ENCODE data around the gene HRAS.
A peak's percentile ranks its signal among the peaks of the same experiment; 100 is the strongest.

The HRAS gene

GRCh38 chr11:567011-567628 is 31.7 kb upstream of the HRAS start:
- no peak for DNase-seq

- no peak for DNase-seq
Measured at GRCh38 chr11:565921-566509, 30.6 kb upstream of the HRAS start.

DNA sequence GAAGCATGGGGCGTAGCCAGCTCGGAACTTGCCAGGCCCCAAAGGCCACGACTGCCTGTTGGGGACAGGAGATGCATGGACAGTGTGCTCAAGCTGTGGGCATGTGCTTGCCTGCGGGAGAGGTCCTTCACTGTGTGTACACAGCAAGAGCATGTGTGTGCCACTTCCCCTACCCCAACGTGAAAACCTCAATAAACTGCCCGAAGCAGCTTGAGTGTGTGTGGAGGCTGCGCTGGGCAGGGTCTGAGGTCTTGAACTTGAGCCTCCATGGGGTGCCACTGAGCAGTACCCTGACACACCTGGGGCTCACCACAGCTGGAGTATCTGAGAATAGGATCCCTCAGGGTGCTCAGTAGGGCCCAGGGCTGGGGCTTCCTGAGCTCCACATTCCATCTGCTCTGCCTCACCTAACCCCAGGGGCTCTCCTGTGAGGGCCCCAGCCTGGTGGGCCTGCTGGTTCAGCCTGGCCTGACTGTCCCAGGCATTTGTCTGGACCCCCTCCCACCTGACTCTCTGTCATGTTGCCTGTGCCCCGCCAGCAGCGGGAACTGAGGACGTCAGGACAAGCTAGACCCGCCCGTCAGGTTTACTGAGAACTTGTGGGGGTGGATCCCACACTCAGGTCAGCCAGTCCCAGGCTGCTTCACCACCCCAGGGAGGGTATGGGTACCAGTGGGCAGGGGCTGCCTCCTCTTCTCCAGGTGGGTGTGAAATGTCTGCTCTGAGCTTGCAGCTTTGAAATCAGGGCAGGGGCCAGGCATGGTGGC is 28.6 kb upstream of the HRAS start:
- no peak for DNase-seq

- DNase-seq, result no peak
Measured at GRCh38 chr11:563066-563811, 27.9 kb upstream of the HRAS start.

DNA sequence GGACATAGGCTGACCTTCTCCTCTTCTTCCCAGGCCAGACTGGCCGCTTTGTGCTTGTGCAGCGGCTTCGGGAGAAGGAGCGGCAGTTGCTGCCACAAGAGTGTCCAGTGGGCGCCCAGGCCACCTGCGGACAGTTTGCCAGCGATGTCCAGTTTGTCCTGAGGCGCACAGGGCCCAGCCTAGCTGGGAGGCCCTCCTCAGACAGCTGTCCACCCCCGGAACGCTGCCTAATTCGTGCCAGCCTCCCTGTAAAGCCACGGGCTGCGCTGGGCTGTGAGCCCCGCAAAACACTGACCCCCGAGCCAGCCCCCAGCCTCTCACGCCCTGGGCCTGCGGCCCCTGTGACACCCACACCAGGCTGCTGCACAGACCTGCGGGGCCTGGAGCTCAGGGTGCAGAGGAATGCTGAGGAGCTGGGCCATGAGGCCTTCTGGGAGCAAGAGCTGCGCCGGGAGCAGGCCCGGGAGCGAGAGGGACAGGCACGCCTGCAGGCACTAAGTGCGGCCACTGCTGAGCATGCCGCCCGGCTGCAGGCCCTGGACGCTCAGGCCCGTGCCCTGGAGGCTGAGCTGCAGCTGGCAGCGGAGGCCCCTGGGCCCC is 26.8 kb upstream of the HRAS start:
- DNase-seq, result no peak

DNA sequence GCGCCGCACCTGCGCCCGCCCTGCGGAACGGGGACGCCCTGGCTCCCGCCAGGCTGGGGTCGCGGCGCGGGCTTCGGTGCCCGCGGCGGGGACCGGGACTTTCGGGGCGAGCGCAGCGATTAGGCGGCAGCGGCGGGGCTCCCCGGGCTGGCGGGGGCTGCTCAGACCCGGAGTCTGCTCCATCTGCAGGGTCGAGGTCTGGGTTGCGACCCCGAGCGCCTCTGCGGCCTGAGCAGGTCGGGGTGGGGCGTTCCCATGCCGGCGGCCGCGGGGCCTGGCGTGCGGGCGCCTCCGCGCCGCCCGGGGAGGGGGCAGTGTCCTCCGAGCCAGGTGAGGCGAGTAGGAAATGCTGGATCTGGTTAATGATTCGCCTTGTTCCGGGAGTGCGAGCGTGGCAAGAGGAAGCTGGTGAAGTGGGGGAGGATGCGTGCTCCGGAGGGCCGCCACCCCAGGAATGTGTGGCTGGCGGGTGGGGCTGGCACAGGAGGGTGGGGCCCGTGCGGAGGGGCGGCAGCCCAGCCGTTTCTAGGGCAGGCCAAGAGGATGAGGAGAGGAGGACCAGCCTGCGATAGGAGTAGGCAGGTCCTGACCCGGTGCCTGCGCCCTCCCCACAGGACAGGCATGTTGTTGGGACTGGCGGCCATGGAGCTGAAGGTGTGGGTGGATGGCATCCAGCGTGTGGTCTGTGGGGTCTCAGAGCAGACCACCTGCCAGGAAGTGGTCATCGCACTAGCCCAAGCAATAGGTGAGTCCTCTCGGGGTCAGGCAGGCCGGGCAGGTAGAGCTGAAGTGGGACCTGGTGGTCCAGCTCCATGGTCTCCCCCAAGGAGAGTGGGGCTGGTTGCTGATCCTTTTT is 26.0 kb upstream of the HRAS start:
- no peak for DNase-seq

GRCh38 chr11:560305-561147 is 25.1 kb upstream of the HRAS start, which contains the start of the genes LMNTD2 and RASSF7:
LMNTD2 (minus strand) TSS chr11:560738; CDS start chr11:560716, 22 bp downstream.
RASSF7 (plus strand) TSS chr11:560970; CDS start chr11:561769, 799 bp downstream.
- peak; percentile 93 for DNase-seq

DNA sequence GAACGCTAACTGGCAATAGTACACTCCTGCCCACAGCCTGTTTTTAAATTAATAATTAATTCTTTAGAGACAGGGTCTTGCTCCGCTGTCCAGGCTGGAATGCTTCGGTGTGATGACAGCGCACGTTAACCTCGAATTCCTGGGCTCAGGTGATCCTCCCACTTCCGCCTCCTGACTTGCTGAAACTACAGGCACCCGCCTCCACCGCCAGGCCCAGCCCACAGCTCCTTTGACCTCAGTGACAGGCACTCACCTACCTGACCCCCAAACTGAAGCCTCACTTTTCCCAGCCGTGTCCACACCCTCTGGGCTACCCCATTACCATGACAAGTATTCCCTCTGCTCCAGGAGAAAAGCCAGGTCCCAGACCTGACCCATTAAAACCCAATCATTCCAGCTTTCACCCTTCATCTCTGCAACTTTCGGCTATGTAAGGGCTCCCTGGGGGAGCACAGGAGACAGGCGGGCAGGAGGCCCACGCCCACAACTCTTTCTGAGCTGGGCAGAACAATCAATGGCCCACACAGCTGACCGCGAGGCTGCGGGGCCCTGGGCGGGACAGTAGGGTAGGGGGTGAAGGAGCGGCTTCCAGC is 24.4 kb upstream of the HRAS start:
- no peak for DNase-seq

- no peak for DNase-seq
Measured at GRCh38 chr11:559020-559620, 23.7 kb upstream of the HRAS start.

GRCh38 chr11:558503-558902 is 23.1 kb upstream of the HRAS start:
- no peak for DNase-seq

DNA sequence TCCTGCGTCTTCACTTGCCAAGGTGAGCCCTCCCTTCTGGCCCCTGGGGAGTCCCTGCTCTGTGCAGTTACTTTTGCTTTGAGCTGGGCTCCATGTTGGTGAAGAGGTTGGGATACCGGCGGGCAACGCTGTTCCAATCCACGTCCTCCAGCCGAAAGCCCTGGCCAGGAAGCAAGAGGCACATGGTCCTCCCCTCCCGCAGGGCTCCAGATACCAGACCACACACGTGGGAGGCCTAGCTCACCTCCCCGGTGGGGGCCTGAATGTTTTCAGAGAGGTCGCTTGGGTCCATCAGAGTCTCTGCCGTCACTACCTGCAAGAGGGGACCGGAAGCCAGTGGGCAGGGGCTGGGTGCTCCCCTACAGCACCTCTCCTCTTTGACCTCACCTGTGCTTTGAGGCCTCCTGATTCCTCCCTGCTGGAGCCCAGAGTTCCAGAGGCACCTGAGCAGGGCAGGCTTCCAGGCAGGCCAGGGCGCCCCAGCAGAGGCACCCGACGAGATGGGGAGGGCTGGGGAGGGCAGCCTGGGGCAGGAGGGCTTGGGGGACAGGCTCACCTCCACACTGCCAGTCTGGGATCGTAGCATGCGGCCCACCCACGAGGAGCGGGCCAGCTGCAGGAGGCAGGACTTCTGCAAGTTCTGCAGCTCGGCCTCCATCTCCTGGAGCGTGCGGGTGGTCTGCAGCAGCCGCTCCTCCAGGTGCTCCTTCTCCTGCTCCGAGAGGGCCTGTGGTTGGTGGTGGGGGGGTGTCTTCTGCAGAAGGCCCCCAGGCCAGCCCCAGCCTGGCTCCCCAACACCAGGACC is 22.2 kb upstream of the HRAS start:
- no peak for DNase-seq

DNA sequence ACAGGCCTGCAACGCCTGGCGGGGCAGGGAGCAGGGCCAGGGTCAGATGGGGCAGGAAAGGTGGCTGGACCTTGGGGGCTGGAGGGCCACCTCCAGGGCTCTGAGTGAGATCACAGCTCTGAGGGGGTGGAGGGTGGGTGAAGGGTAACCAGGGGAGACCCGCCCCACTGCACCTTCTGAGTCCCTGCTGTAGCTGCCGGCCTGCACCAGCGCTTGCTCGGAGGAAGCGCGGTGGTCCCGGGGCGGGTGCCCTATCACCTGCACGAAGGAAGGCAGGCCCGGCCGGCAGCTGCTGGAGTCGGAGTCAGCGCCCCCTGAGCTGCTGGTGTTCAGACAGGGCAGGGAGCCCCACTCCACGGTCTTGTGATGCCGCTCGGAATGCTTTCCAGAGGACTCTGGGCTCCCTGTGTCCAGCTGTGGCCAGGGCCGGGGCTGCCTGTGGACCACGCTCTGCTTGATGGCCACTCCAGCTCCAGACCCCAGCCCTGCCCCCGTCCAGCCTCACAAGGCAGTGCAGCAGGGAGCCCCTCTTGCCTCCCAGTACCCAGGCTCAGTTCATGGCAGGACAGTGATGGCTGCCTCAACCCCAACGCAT is 21.4 kb upstream of the HRAS start:
- DNase-seq, result no peak

DNA sequence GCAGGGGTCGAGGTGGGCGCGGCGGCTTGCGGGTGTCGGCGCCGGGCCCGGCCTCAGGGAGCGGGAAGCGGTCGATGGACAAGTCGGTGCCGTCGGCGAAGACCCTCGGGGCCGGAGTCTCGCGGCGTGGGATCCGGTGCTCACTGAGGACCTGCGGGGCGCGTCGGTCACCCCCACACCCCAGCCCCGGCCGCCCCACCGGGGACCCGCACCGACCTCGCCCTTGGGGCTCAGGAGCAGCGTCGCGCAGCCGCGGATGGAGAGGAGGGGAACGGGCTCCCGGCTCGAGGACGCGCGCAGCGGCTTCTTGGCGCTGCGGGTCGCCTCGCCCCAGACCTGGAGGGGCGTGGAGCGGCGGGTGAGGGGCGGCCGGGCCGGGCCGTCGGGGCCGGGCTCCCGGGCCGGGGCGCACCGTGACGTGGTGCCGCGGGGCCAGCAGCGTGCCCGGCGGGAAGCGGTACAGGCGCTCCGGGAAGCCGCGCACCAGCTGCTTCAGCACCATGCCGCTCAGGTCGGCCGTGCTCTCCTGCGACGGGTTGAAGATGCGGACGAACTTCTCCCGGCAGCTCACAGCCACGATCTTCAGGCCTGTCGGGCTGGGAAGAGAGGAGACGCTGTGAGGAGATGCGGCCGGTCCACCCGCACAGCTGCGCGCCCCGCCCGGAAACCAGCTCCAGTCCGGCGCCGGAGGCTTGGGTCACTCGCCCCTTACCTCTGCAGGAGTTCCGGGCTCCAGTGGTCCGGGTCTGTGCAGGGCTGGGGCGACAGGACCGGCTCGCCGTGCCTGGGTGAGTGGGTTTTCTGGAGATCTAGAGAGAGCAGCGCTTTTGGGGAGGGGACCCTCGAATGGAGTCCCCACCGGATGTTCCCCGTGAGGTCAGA is 20.6 kb upstream of the HRAS start:
- DNase-seq, result no peak

DNA sequence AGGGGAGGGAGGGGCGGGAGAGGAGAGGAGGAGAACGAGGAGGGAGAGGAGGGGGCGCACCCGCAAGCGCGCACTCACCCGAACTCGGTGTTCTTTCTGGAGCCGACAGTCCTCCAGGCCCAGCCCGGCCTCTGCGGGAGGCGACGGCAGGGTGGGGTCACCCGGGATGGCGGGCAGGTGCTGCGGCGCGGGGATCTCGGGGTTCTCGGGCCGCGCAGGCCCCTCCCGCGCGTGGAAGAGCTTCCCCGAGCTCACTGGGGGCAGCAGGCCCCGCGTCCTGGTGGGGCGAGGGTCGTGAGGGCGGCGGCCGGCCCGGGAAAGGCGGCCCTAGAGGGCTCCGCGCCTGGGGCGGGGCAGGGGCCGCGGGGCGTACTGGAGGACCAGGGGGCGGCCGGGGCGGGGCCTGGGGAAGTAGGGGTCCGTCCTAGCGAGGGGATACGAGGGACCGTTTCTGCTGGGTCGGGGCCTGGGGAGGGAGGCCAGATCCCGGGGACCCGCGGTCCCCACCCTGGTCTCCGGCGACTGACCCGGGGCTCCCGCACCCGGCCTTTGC is 19.9 kb upstream of the HRAS start:
- peak; percentile 24 for DNase-seq

- DNase-seq, result peak; percentile 85
Measured at GRCh38 chr11:554428-555226, 19.3 kb upstream of the HRAS start.

DNA sequence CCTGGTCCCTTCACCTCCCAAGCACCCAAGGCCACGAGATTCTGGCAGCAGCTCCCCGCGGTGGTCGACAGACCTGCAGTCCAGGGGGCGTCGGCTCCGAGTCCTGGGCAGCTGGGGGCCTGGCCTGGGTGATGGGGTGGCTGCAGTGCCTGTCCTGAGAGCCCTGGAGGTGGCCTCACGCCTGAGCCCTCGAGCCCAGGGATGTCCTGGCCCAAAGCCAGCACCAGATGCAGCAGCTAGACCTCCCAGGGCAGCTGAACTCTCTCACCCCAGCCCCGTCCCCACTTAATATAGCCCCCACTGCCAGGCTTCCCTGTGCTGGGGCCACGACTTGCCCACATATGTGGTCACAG is 18.6 kb upstream of the HRAS start:
- DNase-seq, result no peak
